ENCODE data around the gene TMCC2.

DNA sequence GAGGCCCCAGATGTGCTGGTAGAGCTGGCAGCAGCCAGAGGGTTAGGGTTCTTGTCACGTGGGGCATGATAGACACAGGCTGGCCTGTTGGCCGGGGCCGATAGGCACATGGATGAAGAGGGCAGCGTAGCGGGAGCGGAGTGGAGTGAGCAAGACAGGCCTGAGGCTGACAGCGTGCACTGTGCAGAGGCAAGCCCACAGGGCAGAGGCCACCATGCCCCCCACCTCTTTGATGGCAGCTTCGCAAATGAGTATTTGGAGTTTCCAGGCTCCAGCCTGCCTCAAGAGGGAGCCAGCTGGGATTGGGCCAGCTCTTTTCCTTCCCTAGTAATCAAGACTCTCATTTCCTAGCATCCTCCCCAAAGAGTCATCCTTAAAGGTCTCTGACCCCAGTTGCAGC, 43.5 kb downstream of the TMCC2 start:
- TF ChIP-seq, protein P1, sequence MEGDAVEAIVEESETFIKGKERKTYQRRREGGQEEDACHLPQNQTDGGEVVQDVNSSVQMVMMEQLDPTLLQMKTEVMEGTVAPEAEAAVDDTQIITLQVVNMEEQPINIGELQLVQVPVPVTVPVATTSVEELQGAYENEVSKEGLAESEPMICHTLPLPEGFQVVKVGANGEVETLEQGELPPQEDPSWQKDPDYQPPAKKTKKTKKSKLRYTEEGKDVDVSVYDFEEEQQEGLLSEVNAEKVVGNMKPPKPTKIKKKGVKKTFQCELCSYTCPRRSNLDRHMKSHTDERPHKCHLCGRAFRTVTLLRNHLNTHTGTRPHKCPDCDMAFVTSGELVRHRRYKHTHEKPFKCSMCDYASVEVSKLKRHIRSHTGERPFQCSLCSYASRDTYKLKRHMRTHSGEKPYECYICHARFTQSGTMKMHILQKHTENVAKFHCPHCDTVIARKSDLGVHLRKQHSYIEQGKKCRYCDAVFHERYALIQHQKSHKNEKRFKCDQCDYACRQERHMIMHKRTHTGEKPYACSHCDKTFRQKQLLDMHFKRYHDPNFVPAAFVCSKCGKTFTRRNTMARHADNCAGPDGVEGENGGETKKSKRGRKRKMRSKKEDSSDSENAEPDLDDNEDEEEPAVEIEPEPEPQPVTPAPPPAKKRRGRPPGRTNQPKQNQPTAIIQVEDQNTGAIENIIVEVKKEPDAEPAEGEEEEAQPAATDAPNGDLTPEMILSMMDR (IDR thresholded peaks at IDR 0.05), result no peak; the same call in 1 of the 2 replicates
- TF ChIP-seq ZFX (IDR thresholded peaks at IDR 0.05; ENCODE audit: borderline replicate concordance), result no peak
